AG10803 (cell line): ENCODE data around the gene MAPK4.

Experiments used
- DNase-seq: peaks from one replicate; pipeline ENCODE4 v3.0.0; 2010; ENCODE audit warnings: low read depth
- H3K4me3 ChIP-seq: 2 replicates; pipeline ENCODE4 v1.5.1; 2011; ENCODE audit warnings: mild to moderate bottlenecking, low read length, control low read depth
- TF ChIP-seq, protein P1 (sequence below): conservative IDR thresholded peaks from 2 replicates; pipeline ENCODE4 v1.5.1; 2011; ENCODE audit warnings: mild to moderate bottlenecking, low read length, control low read depth, inconsistent platforms

MAPK4 gene

DNA sequence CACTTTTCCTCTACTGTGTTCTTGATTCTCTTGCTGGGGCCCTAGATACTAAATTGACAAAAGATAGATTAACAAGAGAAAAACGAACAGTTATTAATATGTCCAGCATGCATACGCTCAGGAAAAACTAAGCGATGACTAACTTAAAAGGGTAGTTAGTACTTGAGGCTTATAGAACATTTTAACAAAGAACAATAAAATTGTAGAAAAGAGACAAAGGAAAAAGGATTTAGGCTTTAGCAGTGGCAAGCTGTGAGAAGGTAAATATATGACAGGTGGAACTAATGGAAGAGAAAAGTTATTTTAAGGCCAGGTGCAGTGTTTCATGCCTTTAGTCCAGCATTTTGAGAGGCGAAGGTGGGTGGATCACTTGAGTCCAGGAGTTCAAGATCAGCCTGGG, 184.4 kb downstream of the MAPK4 start:
- DNase-seq: no peak
- TF ChIP-seq, protein P1, sequence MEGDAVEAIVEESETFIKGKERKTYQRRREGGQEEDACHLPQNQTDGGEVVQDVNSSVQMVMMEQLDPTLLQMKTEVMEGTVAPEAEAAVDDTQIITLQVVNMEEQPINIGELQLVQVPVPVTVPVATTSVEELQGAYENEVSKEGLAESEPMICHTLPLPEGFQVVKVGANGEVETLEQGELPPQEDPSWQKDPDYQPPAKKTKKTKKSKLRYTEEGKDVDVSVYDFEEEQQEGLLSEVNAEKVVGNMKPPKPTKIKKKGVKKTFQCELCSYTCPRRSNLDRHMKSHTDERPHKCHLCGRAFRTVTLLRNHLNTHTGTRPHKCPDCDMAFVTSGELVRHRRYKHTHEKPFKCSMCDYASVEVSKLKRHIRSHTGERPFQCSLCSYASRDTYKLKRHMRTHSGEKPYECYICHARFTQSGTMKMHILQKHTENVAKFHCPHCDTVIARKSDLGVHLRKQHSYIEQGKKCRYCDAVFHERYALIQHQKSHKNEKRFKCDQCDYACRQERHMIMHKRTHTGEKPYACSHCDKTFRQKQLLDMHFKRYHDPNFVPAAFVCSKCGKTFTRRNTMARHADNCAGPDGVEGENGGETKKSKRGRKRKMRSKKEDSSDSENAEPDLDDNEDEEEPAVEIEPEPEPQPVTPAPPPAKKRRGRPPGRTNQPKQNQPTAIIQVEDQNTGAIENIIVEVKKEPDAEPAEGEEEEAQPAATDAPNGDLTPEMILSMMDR: no peak

DNA sequence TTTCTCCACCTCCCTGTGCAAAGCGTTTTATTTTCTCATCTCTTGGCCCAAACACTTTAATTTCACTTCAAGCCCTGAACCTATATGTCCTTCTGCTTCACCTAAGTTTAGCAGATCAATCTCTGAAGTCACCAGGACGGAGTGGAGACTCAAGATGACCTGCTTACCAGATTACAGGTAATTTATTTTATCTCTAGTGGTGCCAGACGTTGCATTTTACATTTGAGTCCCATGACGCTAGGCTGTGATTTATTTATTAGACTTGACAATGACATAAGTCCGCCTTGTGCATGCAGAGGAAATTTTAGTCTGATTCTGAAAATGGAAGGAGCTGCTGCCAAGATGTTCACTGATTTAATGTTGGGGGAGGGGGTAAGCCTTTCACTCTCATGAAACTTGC, 186.1 kb downstream of the MAPK4 start:
- no peak overlapping the region for H3K4me3 ChIP-seq
- no peak for DNase-seq
- TF ChIP-seq, protein P1: no peak

More for the DNA sequence above, 184.4 kb downstream of the MAPK4 start:
- no peak overlapping the region for H3K4me3 ChIP-seq

DNA sequence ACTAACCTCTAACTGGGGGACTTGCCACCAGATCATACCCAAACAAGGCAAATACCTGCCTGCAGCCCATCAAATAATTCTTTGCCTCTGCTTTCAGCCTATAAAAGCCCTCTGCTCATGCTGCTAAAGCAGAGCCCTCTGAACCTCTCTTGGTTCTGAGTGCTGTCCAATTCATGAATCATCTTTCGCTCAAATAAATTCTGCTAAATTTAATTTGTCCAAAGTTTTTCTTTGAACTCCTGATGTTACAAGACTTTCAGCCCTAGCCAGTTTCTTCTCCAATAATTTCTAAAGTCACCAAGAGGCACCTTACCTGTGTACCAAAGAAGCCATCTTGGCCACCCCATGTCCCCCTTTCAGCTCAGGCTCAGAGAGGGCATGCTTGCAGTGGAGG, 188.0 kb downstream of the MAPK4 start:
- TF ChIP-seq, protein P1: no peak
- no peak overlapping the region for H3K4me3 ChIP-seq
- no peak for DNase-seq

DNA sequence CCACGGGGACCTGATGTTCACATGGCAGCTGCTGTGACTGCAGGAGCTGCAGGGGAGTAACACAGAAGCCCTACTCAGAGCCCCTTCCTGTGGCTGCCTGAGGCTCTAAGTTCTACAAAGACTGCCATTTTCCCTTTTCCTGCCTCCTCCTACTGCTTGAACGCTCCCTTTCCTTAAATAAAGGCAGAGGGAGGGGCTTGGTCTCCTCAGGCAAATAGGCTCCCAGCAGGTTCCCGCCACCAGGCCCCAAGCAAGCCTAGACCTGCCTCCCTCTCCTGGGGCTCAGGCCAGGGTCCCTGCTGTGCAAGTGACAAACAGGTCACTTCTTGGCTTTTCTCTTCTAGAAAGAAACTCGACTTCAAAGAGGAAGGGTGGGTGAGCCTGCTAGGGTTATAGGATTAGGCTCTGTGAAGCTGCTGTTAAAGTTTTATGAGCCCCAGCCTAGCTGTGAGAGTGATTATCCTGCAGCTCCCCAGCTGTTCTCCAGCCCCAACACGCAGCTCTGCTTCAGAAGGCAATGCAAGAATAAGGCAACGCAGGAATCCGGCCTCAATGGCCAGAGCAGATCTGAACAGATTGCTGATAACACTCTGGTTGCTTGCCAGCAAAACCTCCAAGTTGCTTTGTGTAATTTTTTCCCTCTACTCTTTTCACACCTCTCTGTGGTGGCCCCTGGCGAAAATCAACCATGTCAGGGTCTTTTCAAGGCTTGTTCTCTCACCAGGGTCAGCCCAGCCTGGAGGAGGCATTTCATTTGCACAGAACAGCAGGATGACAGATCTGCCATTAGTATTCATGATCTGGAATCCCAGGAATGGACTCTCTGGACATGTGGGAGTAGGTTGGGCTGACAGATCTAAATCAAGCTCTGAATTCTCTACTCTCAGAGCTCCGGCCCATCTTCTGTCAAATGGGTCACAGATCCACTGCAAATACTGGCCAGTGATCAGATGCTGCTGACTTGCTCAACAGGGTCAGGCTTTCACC, 188.6 kb downstream of the MAPK4 start:
- TF ChIP-seq, protein P1: no peak
- DNase-seq: no peak
- H3K4me3 ChIP-seq: no peak overlapping the region

DNA sequence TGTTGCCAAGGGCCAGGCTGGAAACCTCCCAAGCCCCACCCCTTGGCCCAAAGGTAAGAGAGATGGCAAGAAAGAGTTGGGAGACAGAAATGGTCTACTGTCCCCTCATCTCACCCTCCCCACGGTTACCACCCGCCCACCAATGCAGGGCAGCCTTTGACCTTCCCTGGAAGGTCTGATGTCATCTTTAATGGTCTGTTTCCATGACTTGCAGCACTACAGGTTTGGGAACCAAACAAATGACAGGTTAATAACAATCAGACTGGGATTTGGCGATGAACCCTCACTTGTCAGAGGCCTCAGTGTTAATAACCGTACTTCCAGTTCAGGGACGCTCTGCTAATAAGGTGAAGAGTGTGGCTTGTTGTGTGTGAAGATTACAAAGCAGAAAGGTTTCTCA, 189.5 kb downstream of the MAPK4 start:
- TF ChIP-seq, protein P1: no peak
- no peak for DNase-seq
- H3K4me3 ChIP-seq: no peak overlapping the region

DNA sequence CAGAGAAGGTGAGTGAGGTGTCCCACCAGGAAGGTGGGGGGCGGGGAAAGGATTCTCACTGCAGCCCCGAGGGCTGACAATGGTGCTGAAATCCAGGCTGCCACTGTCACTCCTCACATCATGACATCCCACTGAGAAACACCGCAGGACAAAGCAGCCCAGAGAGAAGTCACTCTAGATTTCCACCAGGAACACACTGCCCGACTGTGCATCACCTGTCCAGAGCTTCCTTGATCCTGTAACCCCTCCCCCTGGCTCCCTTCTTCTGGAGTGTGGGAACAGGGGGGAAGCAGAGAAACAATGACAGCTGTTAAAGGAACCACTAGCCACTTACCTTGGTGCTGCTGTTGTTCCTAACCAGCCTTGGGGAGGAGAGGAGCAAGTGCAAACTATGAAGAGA, 190.1 kb downstream of the MAPK4 start:
- no peak for DNase-seq
- TF ChIP-seq, protein P1: no peak
- H3K4me3 ChIP-seq: no peak overlapping the region

DNA sequence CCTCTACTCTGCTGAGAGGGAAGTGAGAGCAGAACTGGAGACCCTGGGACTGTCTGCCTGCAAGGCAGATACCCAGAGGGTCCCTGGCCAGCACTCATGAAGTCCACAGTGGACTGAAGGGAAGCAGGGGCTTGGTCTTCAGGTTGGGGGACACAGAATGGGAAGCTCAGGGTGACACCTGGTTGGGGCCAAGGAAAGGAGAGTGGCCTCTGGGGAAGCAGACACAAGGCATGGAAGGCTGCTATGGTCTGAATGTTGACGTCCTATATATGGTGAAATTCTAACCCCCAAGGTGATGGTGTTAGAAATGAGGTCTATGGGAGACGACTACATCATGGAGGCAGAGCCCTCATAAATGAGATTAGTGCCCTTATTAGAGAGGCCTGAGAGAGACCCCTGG, 190.7 kb downstream of the MAPK4 start:
- DNase-seq: no peak
- TF ChIP-seq, protein P1: no peak
- H3K4me3 ChIP-seq: no peak overlapping the region
